ENCODE measurements around the gene HYAL2.

DNA sequence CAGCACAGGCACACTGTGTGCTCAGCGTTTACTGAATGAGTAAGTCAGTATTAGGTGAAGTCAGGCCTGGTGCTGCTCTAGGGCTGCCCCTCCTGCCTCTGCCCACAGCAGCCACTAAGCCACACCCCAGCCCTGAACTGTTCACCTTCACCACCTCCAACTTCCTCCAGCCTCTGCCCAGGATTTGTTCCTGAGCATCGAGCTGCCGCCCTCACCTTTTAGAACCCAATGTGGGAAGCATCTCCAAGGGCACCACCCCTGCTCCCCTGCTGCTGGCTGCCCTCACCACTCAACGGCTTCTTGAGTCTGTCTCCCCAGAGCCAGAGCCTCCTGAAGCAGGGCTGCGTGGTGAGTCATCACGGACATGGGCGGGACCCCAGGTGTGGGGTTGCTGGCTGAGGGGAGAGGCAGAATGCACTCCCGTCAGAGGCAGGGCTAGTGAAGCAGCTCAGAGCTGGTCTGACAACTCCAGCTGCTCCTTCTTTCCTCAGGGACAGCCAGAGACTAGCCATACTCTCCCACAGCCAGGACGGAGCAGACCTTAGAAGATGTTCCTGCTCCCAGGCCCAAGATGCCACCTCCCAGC, 5.8 kb downstream of the HYAL2 start:
- TF ChIP-seq, protein P1, sequence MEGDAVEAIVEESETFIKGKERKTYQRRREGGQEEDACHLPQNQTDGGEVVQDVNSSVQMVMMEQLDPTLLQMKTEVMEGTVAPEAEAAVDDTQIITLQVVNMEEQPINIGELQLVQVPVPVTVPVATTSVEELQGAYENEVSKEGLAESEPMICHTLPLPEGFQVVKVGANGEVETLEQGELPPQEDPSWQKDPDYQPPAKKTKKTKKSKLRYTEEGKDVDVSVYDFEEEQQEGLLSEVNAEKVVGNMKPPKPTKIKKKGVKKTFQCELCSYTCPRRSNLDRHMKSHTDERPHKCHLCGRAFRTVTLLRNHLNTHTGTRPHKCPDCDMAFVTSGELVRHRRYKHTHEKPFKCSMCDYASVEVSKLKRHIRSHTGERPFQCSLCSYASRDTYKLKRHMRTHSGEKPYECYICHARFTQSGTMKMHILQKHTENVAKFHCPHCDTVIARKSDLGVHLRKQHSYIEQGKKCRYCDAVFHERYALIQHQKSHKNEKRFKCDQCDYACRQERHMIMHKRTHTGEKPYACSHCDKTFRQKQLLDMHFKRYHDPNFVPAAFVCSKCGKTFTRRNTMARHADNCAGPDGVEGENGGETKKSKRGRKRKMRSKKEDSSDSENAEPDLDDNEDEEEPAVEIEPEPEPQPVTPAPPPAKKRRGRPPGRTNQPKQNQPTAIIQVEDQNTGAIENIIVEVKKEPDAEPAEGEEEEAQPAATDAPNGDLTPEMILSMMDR (IDR thresholded peaks at IDR 0.05): no peak
- no peak for TF ChIP-seq POLR2A (IDR thresholded peaks at IDR 0.05)

Data from right lobe of liver (tissue), 4 donors.